SH-SY5Y (cell line): ENCODE data around the gene CAMK2G.

ENCODE experiments used
- GATA2 ChIP-seq: IDR thresholded peaks from 2 replicates; pipeline ENCODE4 v1.6.1; 2011; ENCODE audit warnings: mild to moderate bottlenecking, low read depth, low read length
- GATA3 ChIP-seq: IDR thresholded peaks from 2 replicates; pipeline ENCODE4 v1.6.1; 2011; ENCODE audit warnings: low read depth, mild to moderate bottlenecking, low read length, moderate library complexity

GRCh38 chr10:73910401-73910763, 36.0 kb upstream of the CAMK2G start:
- no peak for TF ChIP-seq GATA2
- TF ChIP-seq GATA3 = no peak
